Memory B cell (primary cell): ENCODE measurements around the gene RPL37A.

Experiments
- ATAC-seq: fragments of 150-1000 bp; cut with Tn5 transposase; 2 replicates; pipeline ENCODE4 v1.10.0; 2021; ENCODE audit warnings: low read depth, mild to moderate bottlenecking, moderate library complexity
- DNase-seq, 2 donors: peaks; one replicate each; pipeline ENCODE4 v3.0.0; 2022; ENCODE audit warnings: low spot score in 2 of 2
- H3K27ac Mint-ChIP-seq: one replicate; pipeline ENCODE4 v1.8.0; 2022; ENCODE audit warnings: mild to moderate bottlenecking, moderate library complexity, mixed read lengths
- H3K27me3 Mint-ChIP-seq: one replicate; pipeline ENCODE4 v1.8.0; 2022; ENCODE audit warnings: mixed read lengths
- H3K36me3 Mint-ChIP-seq: one replicate; pipeline ENCODE4 v1.8.0; 2022; ENCODE audit warnings: mild to moderate bottlenecking, mixed read lengths
- H3K4me1 Mint-ChIP-seq: one replicate; pipeline ENCODE4 v1.8.0; 2022; ENCODE audit warnings: mixed read lengths
- H3K4me3 Mint-ChIP-seq: one replicate; pipeline ENCODE4 v1.8.0; 2022; ENCODE audit warnings: mild to moderate bottlenecking, moderate library complexity, mixed read lengths
- H3K9me3 Mint-ChIP-seq: one replicate; pipeline ENCODE4 v1.8.0; 2022; ENCODE audit warnings: mixed read lengths

The RPL37A gene

DNA sequence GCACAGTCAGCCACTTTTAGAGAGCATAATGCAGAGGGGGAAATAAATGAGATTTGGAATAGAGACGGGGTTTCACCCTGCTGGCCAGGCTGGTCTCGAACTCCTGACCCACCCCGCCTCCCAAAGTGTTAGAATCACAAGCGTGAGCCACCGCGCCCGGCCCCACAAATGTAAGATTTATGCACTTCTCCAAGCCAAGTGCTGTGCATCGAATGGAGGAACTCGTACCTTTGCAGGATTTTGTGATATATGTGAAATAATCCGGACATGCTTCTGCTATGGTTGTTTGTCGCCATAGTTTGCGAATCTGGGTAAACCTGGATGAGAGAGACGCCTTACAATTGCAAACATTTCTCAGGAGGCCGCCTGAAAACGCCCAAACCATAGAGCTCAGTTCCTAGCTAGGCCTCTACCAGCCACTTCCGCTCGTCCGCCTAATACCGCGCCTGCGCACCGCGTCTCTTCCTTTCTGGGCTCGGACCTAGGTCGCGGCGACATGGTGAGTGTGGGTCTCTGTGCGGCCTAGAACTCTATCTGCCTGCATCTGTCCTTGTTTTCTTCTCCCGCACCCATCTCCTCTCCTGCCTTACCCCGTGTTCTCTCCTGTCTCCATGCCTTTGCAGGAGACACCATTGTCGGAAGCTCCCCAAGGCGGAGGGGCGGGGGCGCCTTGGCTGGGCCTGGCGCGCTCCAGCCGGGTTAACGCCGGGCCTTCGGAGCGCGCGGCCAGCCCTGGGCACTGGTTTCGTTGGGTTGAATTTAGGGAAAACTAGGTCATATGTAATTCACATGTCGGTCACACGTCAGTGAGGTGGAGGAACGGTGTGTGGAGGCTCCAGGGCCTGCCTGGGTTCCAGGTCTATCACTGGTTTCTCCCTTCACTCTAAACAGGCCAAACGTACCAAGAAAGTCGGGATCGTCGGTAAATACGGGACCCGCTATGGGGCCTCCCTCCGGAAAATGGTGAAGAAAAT, at the start of gene RPL37A:
Gene RPL37A, plus strand, starts transcription at position 466 of the 974 bp plus-strand sequence. Its CDS starts 31 bp downstream, at position 497.
- Mint-ChIP-seq H3K4me1 (peaks cover 37% of the 10 kb centered on the region), H3K9me3 (no peaks in the 10 kb centered on the region)
- ATAC-seq, result peak; percentile 95

DNA sequence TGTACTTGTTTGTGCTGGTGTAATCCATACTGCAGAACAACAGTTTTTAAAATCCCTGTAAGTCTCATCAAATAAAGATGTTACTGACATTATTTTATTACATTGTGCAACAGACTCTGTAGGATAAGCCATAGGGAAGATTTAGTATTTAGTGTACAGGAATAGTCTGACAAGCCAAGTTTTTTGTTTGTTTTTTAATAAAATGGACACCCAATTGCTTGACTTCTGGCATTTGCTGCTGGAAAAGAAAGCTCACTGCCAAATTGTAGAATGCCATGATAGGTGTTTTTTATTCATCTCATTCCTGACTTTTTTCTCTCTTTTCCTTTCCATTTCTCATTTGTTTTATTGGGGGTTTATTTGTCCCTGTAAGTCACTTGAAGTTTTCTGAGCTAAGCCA, 48.3 kb upstream of the RPL37A start:
- Mint-ChIP-seq H3K36me3 (peaks cover 62% of the 10 kb centered on the region), H3K4me3 (no peak overlapping the region), H3K27ac (no peak overlapping the region), H3K27me3 (no peaks in the 10 kb centered on the region), H3K9me3 (peaks cover 6% of the 10 kb centered on the region), H3K4me1 (no peaks in the 10 kb centered on the region)
- DNase-seq (no peak), ATAC-seq (no peak)

More for the DNA sequence above, at the start of gene RPL37A:
- DNase-seq, result peak; percentile 80 to 83
- Mint-ChIP-seq H3K27me3 (no peaks in the 10 kb centered on the region), H3K27ac (peak within 1 kb of the TSS; percentile 97), H3K36me3 (peaks cover 22% of the 10 kb centered on the region), H3K4me3 (peak within 1 kb of the TSS; percentile 96)

DNA sequence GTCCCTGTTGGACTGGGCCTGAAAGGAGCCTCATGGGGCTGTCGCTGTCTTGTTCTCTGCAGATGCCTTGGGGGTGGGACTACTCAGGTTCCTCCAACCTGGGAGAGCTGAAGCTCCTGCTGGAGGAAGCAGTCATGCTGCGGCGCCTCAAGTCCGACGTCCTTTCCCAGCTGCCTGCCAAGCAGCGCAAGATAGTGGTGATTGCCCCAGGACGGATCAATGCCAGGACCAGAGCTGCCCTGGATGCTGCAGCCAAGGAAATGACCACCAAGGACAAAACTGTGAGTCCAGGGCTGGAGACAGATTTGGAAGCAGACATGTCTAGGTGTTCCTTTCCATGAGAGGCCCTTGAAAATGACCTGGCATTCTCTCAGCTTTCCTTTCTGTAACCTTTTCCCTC, 47.9 kb upstream of the RPL37A start:
- DNase-seq (no peak), ATAC-seq (no peak)
- no peak overlapping the region for H3K4me3 Mint-ChIP-seq
- no peaks in the 10 kb centered on the region for H3K27me3 Mint-ChIP-seq
- H3K36me3 Mint-ChIP-seq, result peaks cover 64% of the 10 kb centered on the region
- no peak overlapping the region for H3K27ac Mint-ChIP-seq
- H3K4me1 Mint-ChIP-seq, result no peaks in the 10 kb centered on the region
- H3K9me3 Mint-ChIP-seq, result peaks cover 6% of the 10 kb centered on the region

DNA sequence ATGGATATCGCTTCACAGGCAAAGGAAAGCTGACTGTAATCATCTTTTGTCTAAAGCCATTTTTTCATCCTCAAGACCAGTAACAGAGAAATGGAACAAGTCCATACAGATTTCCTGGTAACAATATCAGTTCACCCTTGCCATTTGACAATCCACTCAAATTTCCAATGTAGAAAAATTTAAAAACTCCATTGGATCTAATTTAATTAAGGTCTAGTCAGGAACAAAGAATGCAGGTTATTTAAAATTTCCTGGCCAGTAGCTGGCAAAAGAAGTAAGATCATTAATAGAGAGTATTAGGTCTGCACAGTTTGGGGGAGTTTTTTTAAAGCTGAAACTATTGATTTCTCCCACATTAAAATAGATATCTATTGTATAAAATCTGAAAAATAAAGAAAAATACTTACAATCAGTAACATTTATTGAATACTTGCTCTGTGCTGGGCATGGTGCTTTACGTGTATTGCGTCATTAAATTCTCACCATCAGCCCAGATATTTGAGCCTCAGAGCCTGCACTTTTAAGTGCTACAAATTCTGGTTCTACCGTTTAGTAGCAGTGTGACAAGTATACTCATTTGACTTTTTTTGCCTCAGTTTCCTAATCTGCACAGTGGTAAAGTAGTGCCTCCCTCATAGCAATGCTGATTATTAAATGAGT, 44.6 kb upstream of the RPL37A start:
- ATAC-seq (no peak), DNase-seq (no peak)
- H3K36me3 Mint-ChIP-seq, result peaks cover 39% of the 10 kb centered on the region
- H3K9me3 Mint-ChIP-seq, result no peaks in the 10 kb centered on the region
- H3K4me3 Mint-ChIP-seq, result no peak overlapping the region
- H3K27me3 Mint-ChIP-seq, result no peaks in the 10 kb centered on the region
- H3K27ac Mint-ChIP-seq, result no peak overlapping the region
- H3K4me1 Mint-ChIP-seq, result no peaks in the 10 kb centered on the region

DNA sequence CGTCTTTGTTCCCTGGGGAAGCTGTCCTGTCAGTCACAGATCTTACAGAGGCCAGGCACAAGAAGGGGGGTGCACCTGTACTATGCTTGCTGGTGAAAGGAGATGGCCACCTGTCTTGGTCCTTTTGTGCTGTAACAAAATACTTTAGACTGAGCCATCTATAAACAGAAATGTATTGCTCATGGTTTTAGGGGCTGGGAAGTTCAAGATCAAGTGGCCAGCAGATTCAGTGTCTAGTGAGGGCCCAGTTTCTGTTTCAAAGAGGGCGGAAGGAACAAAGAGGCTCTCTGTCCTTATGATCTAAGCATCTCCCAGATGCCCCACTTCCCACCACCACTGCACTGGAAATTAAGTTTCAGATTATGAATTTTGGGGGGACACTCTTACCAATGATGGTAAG, 35.5 kb upstream of the RPL37A start:
- ATAC-seq (no peak), DNase-seq (no peak)
- H3K4me1 Mint-ChIP-seq, result no peaks in the 10 kb centered on the region
- H3K36me3 Mint-ChIP-seq, result peaks cover 29% of the 10 kb centered on the region
- no peaks in the 10 kb centered on the region for H3K27me3 Mint-ChIP-seq
- peak overlapping the region; percentile 80 for H3K27ac Mint-ChIP-seq
- no peaks in the 10 kb centered on the region for H3K9me3 Mint-ChIP-seq
- H3K4me3 Mint-ChIP-seq, result no peak overlapping the region

DNA sequence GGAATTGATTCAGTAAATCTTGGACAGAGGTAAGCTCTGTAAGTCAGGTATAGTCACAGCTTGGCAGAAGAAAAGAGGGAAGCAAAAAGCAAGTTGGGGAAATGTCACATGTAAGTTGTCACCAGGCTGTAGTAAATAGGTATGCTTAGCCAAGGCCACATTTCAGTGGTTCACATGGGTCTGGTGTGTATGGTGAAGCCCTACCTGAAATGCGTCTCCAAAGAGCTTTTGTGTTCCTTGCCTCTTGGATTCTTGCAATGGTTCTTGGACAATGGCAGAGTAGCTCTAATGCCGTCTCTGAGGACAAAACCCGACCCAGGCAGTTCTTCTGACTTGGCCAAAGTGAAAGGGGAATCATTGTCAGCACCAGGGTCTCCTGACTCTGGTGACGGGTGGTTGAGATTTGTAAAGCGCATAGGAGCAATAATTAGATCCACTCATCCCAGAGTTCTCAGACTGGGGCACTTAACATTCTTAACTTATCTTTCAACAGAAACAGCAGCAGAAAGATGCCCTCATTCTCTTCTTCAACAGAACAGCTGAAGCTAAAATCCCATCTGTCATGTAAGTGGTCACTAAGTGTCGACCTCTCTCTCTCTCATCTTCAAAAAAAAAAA, 34.4 kb upstream of the RPL37A start:
- Mint-ChIP-seq H3K4me3 (no peak overlapping the region), H3K27me3 (no peaks in the 10 kb centered on the region), H3K27ac (no peak overlapping the region), H3K36me3 (peaks cover 33% of the 10 kb centered on the region), H3K9me3 (no peaks in the 10 kb centered on the region), H3K4me1 (no peaks in the 10 kb centered on the region)
- no peak for ATAC-seq
- DNase-seq, result no peak

DNA sequence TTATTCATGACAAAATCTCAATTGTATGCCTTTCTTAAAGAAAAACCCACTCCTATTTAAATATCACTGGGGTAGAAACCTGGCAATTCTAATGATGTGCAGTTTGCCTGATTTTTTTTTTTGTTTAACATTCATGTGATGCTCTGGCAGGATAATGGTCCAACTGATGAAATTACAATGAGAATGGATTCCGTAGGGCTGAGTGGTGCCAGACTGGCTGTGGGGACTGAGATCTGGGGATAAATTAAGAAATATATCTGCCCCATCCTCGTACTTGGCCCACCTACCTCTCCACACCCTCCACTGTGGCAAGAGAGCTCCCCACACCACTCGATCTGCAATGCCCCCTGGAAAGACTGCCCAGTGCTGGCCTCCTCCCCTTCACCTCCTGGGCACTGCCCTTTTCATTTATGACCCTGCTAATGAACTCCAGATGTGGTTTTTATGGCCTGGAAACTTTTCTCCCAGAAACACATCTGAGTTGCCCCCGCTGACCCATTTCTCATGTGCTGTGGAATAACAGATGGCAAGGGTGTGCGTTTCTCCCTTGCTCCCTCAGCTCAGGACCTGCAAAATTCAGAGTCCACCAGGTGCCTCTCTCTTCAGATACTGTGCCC, 33.0 kb upstream of the RPL37A start:
- DNase-seq (no peak), ATAC-seq (no peak)
- peak overlapping the region; percentile 50 for H3K27ac Mint-ChIP-seq
- H3K4me3 Mint-ChIP-seq, result no peak overlapping the region
- no peaks in the 10 kb centered on the region for H3K9me3 Mint-ChIP-seq
- H3K36me3 Mint-ChIP-seq, result peaks cover 39% of the 10 kb centered on the region
- H3K27me3 Mint-ChIP-seq, result no peaks in the 10 kb centered on the region
- H3K4me1 Mint-ChIP-seq, result no peaks in the 10 kb centered on the region

DNA sequence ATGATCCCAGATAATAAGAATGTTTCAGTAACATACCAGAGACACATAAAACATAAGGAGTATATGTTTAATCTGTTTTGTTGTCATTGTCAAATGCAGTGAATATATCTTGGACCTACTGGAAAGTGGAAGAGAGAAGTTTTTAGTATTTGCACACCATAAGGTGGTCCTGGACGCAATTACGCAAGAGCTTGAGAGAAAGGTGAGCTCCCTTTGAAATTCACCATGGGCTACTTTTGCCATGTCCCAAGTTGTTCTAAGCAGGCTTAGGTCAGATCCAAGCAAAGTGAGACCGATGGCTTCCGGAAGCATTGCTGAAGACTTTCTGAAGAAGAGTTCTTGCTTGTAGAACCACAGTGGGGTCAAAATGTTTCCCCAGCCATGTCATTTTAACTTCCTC, 30.8 kb upstream of the RPL37A start:
- Mint-ChIP-seq H3K4me3 (no peak overlapping the region), H3K4me1 (no peaks in the 10 kb centered on the region), H3K9me3 (no peaks in the 10 kb centered on the region), H3K27me3 (no peaks in the 10 kb centered on the region), H3K36me3 (peaks cover 33% of the 10 kb centered on the region), H3K27ac (peak overlapping the region; percentile 35)
- ATAC-seq, result no peak
- DNase-seq, result no peak

DNA sequence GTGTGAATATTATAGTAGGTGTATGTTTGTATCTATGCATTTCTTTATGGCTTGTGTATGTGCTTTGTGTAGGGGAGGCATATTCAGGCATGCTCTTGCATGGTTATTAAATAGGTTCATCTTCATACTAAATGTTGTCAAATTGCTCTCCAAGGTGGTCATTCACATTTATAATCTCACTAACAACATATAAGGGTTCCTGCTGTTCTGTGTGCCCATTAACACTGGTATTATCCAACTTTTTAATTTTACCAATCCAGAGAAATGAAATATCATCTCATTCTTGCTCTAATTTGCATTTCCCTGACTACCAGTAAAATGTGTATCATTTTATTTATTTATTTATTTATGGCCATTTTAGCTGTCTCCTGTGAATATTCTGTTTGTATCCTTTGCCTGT, 29.0 kb upstream of the RPL37A start:
- DNase-seq (no peak), ATAC-seq (no peak)
- H3K9me3 Mint-ChIP-seq, result no peaks in the 10 kb centered on the region
- no peak overlapping the region for H3K27ac Mint-ChIP-seq
- no peaks in the 10 kb centered on the region for H3K27me3 Mint-ChIP-seq
- peaks cover under 1% of the 10 kb centered on the region for H3K4me1 Mint-ChIP-seq
- H3K36me3 Mint-ChIP-seq, result peaks cover 27% of the 10 kb centered on the region
- H3K4me3 Mint-ChIP-seq, result no peak overlapping the region

DNA sequence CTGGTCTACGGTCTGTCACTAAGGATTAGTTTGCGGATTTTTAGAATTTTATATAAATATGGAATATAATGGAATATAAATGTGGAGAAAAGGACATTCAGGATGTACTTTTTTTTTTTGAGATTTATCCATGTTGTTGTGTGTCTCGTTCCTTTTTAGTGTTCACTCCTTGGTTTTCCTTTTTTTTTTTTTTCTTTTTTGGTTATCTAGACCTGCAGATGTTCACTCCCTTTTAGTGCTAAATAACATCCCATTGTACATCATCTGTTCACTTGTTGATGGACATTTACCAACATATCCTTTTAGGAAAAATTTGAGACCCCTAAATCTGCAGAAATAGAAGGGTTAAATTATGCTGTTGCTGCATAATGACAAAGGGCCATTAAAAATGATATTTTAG, 25.5 kb upstream of the RPL37A start:
- H3K36me3 Mint-ChIP-seq, result peaks cover 17% of the 10 kb centered on the region
- no peaks in the 10 kb centered on the region for H3K27me3 Mint-ChIP-seq
- ATAC-seq (no peak), DNase-seq (no peak)
- H3K9me3 Mint-ChIP-seq, result no peaks in the 10 kb centered on the region
- no peak overlapping the region for H3K27ac Mint-ChIP-seq
- H3K4me1 Mint-ChIP-seq, result peaks cover 9% of the 10 kb centered on the region
- no peak overlapping the region for H3K4me3 Mint-ChIP-seq

DNA sequence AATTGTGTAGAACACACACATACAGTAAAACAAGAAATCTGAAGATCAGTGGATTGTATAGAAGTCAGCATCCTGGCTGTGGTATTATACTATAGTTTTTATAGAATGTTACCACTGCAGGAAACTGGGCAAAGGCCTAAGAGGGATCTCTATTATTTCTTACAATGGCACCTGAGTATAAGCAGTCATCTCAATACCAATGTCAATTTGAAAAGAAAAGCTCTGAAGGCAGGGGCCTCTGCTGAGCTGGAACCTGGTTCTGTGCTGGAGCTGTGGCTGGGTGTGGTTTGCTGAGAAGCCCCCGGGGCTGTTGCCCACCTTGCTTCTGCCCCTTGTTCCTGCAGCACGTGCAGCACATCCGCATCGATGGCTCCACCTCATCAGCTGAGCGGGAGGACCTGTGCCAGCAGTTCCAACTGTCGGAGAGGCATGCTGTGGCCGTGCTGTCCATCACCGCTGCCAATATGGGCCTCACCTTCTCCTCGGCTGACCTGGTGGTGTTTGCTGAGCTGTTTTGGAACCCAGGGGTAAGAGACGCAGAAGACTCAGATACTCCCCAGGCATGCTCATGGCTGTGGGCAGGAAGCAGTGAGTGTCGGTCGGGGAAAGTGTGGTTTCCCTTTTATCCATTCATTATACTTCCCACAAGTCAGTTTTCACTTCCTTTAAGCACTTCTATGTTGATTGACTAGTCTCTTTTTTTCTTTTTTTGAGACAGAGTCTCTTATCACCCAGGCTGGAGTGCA, 23.5 kb upstream of the RPL37A start:
- Mint-ChIP-seq H3K27me3 (no peaks in the 10 kb centered on the region), H3K4me3 (no peak overlapping the region), H3K27ac (no peak overlapping the region), H3K36me3 (peaks cover 14% of the 10 kb centered on the region), H3K4me1 (peaks cover 9% of the 10 kb centered on the region), H3K9me3 (no peaks in the 10 kb centered on the region)
- ATAC-seq, result peak; percentile 59
- DNase-seq, result no peak

DNA sequence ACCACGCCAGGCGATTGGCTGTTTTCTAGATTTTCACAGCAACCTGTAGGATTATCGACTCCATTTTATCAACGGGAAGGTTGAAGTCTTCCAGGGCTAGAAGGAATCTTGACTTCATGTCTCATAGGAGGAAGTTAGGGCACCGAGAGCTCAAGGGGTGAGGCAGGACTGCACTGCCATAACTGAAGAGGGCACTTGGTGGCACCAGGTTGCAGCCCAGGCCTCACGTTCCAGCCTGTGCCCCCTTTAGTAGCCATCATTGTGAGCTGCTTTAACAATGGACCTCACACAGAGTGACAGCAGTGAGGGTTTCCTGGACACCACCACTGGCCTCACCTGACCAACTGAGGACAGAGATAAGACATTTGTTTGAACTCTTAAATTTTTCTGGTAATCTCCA, 22.9 kb upstream of the RPL37A start:
- Mint-ChIP-seq H3K36me3 (peaks cover 19% of the 10 kb centered on the region), H3K27ac (no peak overlapping the region), H3K9me3 (no peaks in the 10 kb centered on the region), H3K4me3 (no peak overlapping the region), H3K4me1 (peaks cover 9% of the 10 kb centered on the region), H3K27me3 (no peaks in the 10 kb centered on the region)
- DNase-seq, result no peak
- no peak for ATAC-seq

DNA sequence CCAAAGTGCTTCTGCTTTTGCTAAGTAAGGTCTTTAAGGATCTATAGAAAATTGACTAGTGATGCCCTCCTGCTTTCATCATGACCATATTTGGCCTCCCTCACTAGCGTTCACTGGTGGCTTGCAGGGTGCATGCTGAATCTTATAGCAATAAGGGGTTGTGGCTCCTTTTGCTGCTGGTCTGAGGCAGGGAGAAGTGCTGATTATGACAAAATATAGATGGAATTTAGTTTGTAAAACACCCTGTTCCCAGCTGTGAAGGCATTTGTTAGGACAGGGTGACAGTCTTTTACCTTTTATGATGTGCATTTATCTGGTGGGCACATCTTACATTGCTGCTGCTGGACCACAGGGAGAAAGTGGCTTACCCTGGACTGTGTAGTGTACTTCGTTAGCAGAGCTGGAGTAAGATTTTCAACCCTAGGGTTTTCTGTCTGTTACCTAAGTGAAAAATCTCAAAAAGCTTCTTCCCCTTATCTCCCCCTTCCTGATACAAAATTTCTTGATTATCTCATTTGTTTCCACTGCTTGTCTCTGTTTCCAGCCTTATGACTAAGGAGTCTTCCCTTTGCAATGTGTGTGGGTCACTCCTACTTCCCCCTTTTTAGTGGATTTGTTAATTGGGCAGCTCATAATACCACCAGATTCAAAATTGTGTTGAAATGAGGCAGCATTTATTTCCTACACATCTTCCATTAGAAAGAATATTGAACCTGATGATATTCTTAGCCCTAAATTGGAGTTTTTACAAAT, 21.2 kb upstream of the RPL37A start:
- Mint-ChIP-seq H3K27ac (no peak overlapping the region), H3K4me3 (no peak overlapping the region), H3K9me3 (no peaks in the 10 kb centered on the region), H3K27me3 (no peaks in the 10 kb centered on the region), H3K36me3 (peaks cover 27% of the 10 kb centered on the region), H3K4me1 (peaks cover 9% of the 10 kb centered on the region)
- ATAC-seq, result no peak
- DNase-seq, result no peak
